Esophagus muscularis mucosa (tissue), 4 donors: Measurements from ENCODE around the gene ADCY3. TPM values are rescaled to one million over a fixed set of nuclear protein-coding genes. Genes with fewer than 3 reads are reported as not detected.

Source experiments
- DNase-seq: peaks from one replicate; pipeline ENCODE4 v3.0.0-alpha.2; 2017; ENCODE audit errors: extremely low spot score
- H3K27ac ChIP-seq, 4 donors: fragments of 200-600 bp; sonication (generic); replicated peaks in 1 of 4; 1 replicate in 3 of 4; 2 replicates in 1 of 4; pipeline ENCODE4 v1.5.1; 2016 to 2019; ENCODE audit warnings: mild to moderate bottlenecking in 1 of 4
- H3K27me3 ChIP-seq, 4 donors: fragments of 200-600 bp; sonication (generic); one replicate each; pipeline versions ENCODE4 v1.5.1 to v1.6.0; 2016 to 2019
- H3K36me3 ChIP-seq, 4 donors: fragments of 200-600 bp; sonication (generic); one replicate each; pipeline ENCODE4 v1.5.1; 2016 to 2019
- H3K4me1 ChIP-seq, 4 donors: fragments of 200-600 bp; sonication (generic); one replicate each; pipeline ENCODE4 v1.5.1; 2016 to 2019
- H3K4me3 ChIP-seq, 4 donors: fragments of 200-600 bp; sonication (generic); 1 replicate in 2 of 4; 2 replicates in 2 of 4; pipeline ENCODE4 v1.5.1; 2016 to 2019; ENCODE audit warnings: mild to moderate bottlenecking in 4 of 4, moderate library complexity in 1 of 4
- H3K9me3 ChIP-seq, 4 donors: fragments of 200-600 bp; sonication (generic); 1 replicate in 3 of 4; 2 replicates in 1 of 4; pipeline ENCODE4 v1.5.1; 2016 to 2019
- CTCF ChIP-seq, 3 experiments: fragments of 200-600 bp in 2 of 3; fragments of 450-650 bp in 1 of 3; sonication (generic) in 2 of 3; IDR thresholded peaks; one replicate each; pipeline ENCODE4 v1.5.1; 2017 to 2019; ENCODE audit warnings: antibody characterized with exemption in 3 of 3, mild to moderate bottlenecking in 2 of 3, moderate library complexity in 1 of 3
- EP300 ChIP-seq: sonication (generic); formaldehyde crosslinking; IDR thresholded peaks from one replicate; pipeline ENCODE4 v1.6.1; 2017; ENCODE audit warnings: antibody characterized with exemption
- POLR2A ChIP-seq: fragments of 450-650 bp; IDR thresholded peaks from one replicate; pipeline ENCODE4 v1.6.1; 2017; ENCODE audit warnings: antibody characterized with exemption, moderate library complexity, mild to moderate bottlenecking, low read depth
- POLR2AphosphoS5 ChIP-seq, 2 donors: sonication (generic); formaldehyde crosslinking; IDR thresholded peaks; one replicate each; pipeline ENCODE4 v1.6.1; 2017; ENCODE audit warnings: antibody characterized with exemption in 2 of 2
- WGBS: methylation state at CpG from one replicate; pipeline ENCODE4 v1.1.5; 2018; 5-methylcytosine and 5-hydroxymethylcytosine counted together
- intact Hi-C: fragments of 100-400 bp; cut with DNase I; formaldehyde crosslinking; loops from one replicate; pipeline ENCODE4 v1.15.1; 2023
- total RNA-seq, 4 donors: library from RNA; depleted of rRNA; stranded (reverse); fragments of >200 nt; gene quantifications; one replicate each; pipeline versions ENCODE4 v1.1.0 to v1.2.1, GENCODE V29; 2016

ADCY3 gene
- total RNA-seq, 4 donors from 2014 or later, result 21.2 to 70.6 (median 53.8) TPM

DNA sequence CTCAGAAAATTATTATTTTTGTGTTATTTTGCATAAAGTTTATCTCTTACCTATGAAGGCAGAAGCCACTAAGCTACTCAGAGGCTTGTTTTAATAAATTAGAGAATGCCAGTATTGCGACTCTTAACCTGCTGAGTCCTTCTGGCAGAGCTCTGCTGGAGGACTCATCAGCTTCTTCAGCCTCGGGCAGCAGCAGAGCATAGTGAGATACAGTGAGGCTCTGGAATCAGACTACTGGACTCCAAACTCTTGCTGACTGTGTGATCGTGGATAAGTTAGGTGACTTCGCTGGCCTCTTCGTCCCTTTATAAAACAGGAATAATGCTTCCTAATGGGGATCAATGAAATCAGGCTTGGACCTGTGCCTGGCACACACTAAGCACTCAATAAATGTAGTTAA lies 128.6 kb downstream of the ADCY3 start:
- no peak overlapping the region for H3K27ac ChIP-seq
- TF ChIP-seq POLR2A (no peak), CTCF (IDR thresholded peaks at IDR 0.05) (no peak), EP300 (no peak), POLR2AphosphoS5 (IDR thresholded peaks at IDR 0.05) (no peak)
- no peak for DNase-seq
- no peak overlapping the region for H3K4me3 ChIP-seq
- intact Hi-C loops, result loop anchor here (5.0 kb wide), 1 partner anchor 299 kb away; the partner anchor contains the start of gene NCOA1
- 95% methylated on average over 5 of the region's 5 CpGs for WGBS
- peaks cover 12 to 31% (median 24%) of the 10 kb centered on the region in 4 donors for H3K4me1 ChIP-seq
- no peaks in the 10 kb centered on the region for H3K27me3 ChIP-seq
- H3K9me3 ChIP-seq, result no peaks in the 10 kb centered on the region
- no peaks in the 10 kb centered on the region for H3K36me3 ChIP-seq

DNA sequence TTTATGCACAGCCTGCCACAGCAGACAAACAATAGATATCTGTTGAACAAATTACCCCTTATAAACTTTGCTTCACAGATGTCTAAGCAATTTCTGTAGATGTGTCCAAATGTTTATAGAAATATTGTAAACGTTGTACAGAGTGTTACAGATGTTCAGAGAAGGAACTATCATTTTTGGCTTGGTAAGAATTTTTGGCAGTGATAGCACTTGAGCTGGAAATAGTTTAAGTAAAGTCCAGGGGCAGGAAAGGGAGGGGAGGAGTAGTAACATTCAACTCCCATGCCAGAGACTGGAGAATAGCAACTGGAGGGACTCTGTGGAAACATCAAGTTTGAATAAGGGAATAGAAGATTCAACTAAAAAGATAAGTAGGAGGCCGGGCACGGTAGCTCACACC lies 131.2 kb downstream of the ADCY3 start:
- Histone ChIP-seq H3K27ac (no peak overlapping the region), H3K27me3 (no peaks in the 10 kb centered on the region), H3K4me3 (no peak overlapping the region), H3K36me3 (no peaks in the 10 kb centered on the region), H3K9me3 (no peaks in the 10 kb centered on the region), H3K4me1 (peaks cover 10 to 26% (median 21%) of the 10 kb centered on the region in 4 donors)
- TF ChIP-seq POLR2A (no peak), EP300 (no peak), CTCF (IDR thresholded peaks at IDR 0.05) (no peak), POLR2AphosphoS5 (IDR thresholded peaks at IDR 0.05) (no peak)
- intact Hi-C loops, result no loop called here
- whole genome bisulfite sequencing, result 50% methylated on average over 3 of the region's 3 CpGs
- no peak for DNase-seq

DNA sequence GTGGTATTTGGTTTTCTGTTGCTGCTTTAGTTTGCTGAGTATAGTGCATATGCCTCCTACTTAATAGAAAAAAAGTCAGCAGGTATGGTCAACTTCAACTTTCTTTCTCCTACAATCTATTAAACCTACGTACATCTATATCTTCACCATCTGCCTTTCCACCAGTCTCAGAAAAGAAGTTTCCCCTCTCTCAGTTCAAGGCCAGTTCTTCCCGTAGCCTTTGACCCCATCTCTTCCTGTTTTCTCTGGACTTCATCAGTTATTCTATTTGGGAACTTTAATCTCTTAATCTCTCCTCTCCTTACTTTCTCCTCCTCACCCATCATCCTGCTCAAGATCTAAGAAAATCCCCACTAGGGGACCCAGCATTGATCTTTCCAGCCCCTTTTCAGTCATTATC lies 132.5 kb downstream of the ADCY3 start:
- DNase-seq, result no peak
- Histone ChIP-seq H3K27me3 (no peaks in the 10 kb centered on the region), H3K4me1 (peaks cover 5 to 19% (median 15%) of the 10 kb centered on the region in 4 donors), H3K36me3 (no peaks in the 10 kb centered on the region), H3K9me3 (no peaks in the 10 kb centered on the region), H3K27ac (no peak overlapping the region), H3K4me3 (no peak overlapping the region)
- TF ChIP-seq CTCF (IDR thresholded peaks at IDR 0.05), result no peak
- TF ChIP-seq POLR2A, result no peak
- WGBS, result 84% methylated on average over 2 of the region's 2 CpGs
- intact Hi-C loops, result no loop called here

- TF ChIP-seq CTCF (IDR thresholded peaks at IDR 0.05) (no peak), POLR2A (no peak), POLR2AphosphoS5 (IDR thresholded peaks at IDR 0.05) (no peak), EP300 (no peak)
These were observed 134.2 kb downstream of the ADCY3 start for GRCh38 chr2:24785671-24786321.

GRCh38 chr2:24783641-24784040 lies 136.4 kb downstream of the ADCY3 start:
- no peaks in the 10 kb centered on the region for H3K36me3 ChIP-seq
- WGBS, result 87% methylated on average over 3 of the region's 3 CpGs
- peaks cover 0 to 1% (median under 1%) of the 10 kb centered on the region in 4 donors for H3K4me1 ChIP-seq
- H3K9me3 ChIP-seq, result no peaks in the 10 kb centered on the region
- TF ChIP-seq EP300, result no peak
- no peak for TF ChIP-seq POLR2AphosphoS5 (IDR thresholded peaks at IDR 0.05)
- no peak for TF ChIP-seq CTCF (IDR thresholded peaks at IDR 0.05)
- no peak for TF ChIP-seq POLR2A
- no peak overlapping the region for H3K27ac ChIP-seq
- no peaks in the 10 kb centered on the region for H3K27me3 ChIP-seq
- no peak for DNase-seq
- H3K4me3 ChIP-seq, result no peak overlapping the region
- intact Hi-C loops, result no loop called here

More at GRCh38 chr2:24785671-24786321, 134.2 kb downstream of the ADCY3 start:
- no peaks in the 10 kb centered on the region for H3K9me3 ChIP-seq
- H3K4me3 ChIP-seq, result no peak overlapping the region
- no peak for DNase-seq
- no peak overlapping the region for H3K27ac ChIP-seq
- H3K27me3 ChIP-seq, result no peaks in the 10 kb centered on the region
- H3K4me1 ChIP-seq, result peaks cover 0 to 11% (median 9%) of the 10 kb centered on the region in 4 donors
- intact Hi-C loops, result no loop called here
- no peaks in the 10 kb centered on the region for H3K36me3 ChIP-seq
- WGBS, result 95% methylated on average over 6 of the region's 6 CpGs
